Measurements from ENCODE around the gene CACNA1H.

DNA sequence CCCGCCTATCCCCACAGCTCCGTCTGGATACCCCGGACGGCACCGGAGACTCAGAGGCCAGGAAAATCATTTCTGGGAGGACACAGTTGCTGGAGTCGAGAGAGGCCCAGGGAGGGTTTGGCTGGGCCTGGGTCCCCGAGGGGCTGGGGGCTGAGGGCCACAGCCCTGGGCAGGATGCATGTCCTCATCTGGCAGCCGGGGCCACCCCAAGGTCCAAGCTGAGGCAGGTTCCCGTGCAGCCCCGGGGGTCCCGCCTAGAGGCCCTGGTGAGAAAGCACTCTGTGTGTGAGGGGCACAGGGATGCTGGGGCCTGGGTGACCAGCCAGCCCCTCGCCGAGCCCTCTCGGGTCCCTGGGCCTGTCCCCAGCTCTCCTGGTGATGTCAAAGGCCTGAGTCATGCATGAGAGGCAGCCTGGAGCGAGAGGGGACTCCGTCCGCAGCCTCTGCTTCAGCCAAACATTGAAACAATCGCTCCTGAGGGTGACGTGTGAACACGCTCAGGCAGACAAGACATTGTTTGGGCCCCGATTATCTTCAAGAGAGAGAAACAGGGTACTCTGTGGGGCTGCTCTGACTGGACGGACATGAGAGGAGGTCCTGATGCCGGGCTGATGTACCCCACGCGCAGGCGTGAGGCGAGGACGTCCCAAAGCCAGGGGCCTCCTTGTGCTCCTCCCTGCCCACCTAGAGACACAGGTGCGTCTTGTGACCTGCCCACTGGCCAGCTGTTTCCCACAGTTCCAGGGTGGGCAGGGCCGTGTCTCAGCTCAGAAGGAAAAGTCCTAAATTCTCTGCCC, 31.1 kb upstream of the CACNA1H start:
- TF ChIP-seq, protein P1, sequence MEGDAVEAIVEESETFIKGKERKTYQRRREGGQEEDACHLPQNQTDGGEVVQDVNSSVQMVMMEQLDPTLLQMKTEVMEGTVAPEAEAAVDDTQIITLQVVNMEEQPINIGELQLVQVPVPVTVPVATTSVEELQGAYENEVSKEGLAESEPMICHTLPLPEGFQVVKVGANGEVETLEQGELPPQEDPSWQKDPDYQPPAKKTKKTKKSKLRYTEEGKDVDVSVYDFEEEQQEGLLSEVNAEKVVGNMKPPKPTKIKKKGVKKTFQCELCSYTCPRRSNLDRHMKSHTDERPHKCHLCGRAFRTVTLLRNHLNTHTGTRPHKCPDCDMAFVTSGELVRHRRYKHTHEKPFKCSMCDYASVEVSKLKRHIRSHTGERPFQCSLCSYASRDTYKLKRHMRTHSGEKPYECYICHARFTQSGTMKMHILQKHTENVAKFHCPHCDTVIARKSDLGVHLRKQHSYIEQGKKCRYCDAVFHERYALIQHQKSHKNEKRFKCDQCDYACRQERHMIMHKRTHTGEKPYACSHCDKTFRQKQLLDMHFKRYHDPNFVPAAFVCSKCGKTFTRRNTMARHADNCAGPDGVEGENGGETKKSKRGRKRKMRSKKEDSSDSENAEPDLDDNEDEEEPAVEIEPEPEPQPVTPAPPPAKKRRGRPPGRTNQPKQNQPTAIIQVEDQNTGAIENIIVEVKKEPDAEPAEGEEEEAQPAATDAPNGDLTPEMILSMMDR (IDR thresholded peaks at IDR 0.05): no peak
- TF ChIP-seq POLR2A (IDR thresholded peaks at IDR 0.05): no peak

All from uterus (tissue), 2 donors.